HG03139 (cell line): Measurements from ENCODE around the gene IL1A.

Experiments used
- ATAC-seq: cut with Tn5 transposase; IDR thresholded peaks from one replicate; pipeline ENCODE4 v1.9.1; 2021; ENCODE audit not compliant: unreplicated experiment

Gene IL1A

DNA sequence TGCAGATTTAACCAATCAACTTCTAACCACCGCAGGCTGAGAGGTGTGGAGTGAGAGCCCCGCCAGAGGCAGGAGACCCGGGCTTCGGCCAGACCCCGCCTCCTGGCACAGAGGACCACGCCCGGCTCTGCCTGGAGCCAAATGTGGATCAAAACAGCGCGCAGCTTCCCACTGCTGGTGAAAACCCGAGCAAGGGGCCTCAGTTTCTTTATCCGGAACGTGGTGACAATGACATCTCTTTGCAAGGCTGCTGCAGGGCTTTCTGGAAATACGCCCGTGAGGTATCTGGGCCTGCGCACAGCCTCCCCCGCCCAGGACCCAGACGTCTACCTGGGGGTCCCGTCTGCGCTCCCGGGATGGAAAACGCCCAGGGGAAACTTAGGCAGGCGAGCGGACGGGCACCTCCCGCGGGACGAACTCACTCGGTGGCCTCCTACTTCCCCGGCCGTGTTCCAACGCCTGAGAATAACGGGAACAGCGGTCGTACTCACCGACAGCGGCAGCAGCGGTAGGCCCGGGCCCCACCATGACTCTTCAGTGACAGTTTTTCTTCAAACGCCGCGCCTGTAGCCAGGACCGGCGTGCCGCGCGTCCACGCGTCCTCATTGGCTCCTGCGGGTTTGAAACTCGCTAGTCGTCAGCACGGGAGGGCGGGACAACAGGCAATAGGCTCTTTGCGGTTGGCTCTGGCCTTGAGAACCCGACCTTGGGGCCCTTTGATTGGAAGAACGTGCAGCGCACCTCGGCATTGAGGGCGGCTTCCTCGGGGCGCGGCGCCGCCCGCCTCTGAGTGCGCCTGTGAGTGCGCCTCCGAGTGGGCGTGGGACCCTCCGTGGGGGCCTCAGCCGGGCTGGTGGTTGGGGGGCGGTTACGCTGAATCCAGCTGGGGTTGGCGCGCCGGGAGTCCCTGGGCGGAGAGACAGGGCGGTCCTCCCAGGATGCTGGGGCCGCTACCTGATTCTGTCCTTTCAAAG is 19.9 kb downstream of the IL1A start, which contains the start of gene CKAP2L:
Gene CKAP2L (minus strand): TSS at position 539 of the 974 bp plus-strand sequence. CDS start 11 bp downstream, at position 528.
- peak; percentile 96 for ATAC-seq

DNA sequence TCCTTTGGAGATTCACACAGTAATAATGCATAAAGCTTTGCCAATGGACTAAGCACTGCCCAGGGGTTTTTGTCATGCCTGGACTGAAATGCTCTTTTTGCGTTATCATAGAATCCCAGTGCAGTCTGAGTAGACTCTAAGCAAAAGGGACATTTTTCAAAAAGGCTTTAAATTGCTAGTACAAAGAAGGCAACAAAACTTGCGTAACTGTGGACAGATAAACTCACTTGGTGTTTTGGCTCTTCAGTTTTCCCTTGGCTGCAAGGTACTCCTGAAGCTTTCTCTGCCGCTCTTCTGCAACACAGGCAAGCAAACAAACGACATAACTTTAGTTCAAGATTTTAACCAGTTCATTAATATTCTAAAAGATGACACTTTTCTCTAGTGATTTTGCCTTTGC is 22.0 kb downstream of the IL1A start:
- ATAC-seq = no peak

DNA sequence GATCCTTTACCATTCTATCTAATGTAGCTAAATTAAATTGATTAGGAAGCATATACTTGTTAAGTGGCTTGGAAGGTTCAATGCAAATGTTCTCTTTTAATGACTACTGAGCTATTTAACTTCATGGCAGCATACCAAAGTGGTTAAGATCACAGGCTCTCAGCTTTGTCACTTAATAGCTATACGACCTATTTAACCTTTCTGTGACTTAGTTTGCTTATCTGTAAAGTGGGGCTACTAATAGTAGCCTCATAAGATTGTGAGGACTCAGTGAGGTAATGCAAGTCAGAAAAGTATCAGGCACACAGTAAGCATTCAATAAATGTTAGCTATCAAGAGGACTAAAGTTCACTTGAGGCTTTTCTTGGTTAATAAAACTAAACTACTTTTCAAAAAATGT is 24.1 kb downstream of the IL1A start:
- ATAC-seq = no peak

DNA sequence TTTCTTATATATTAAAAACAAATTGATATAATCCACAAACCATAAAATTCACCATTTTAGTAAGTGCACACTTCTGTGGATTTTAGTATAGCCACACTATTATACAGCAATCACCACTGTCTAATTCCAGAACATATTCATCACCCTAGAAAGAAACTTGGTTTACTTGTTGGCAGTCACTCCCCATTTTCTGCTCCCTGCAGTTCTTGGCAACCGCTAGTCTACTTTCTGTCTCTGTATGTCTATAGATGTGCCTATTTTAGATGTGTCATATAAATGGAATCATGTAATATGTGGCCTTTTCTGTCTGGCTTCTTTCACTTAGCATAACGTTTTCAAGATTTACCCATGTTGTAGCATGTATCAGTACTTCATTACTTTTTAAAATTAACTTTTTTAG is 25.6 kb downstream of the IL1A start:
- ATAC-seq = no peak

DNA sequence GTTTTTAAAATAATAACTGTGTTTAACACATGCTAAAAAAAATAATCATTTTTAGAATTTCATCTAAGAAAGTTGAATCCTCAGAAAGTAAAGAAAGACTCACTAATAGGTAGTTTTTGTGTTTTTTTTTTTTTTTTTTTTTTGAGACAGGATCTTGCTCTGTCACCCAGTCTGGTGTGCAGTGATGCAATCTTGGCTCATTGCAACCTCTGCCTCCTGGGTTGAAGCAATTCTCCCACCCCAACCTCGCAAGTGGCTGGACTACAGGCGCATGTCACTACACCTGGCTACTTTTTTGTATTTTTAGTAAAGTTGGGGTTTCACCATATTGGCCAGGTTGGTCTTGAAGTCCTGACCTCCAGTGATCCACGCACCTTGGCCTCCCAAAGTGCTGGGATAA is 27.0 kb downstream of the IL1A start:
- no peak for ATAC-seq

DNA sequence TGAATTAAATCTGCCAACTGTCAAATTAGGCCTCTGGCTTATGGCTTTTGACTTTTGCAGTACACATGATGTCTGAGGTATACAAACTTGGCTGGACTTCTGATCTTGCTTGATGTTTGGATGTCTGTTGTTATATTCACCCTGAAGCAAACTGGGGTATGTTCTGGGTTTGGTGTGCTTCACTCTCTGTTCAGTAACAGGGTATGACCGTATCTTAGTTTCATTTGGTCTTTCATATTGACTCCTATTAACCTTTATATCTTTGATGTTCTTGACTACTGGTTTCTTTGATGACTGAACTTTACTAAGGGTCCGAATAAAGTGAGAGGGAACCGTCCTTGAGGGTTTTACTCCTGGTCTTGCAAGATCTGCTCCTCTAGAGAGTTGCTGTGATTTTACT is 28.1 kb downstream of the IL1A start:
- no peak for ATAC-seq

DNA sequence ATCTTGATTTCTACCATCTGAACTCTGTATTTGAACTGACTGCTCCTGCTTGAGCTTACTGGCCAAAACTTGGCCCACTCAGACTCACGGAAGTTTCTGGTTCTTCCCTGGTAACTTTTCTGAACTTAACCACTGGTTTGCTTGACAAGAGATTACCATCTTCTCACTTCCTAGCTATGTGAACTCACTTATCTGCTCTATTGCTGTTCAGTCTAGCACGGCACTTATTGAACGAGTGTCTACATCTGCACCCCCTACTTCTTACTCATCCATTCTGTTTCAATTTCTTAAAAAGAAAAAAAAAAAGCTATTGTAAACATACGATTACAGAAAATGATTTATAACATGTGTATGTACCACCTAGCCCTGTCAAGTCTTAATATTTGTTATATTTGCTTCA is 28.8 kb downstream of the IL1A start:
- ATAC-seq = no peak

DNA sequence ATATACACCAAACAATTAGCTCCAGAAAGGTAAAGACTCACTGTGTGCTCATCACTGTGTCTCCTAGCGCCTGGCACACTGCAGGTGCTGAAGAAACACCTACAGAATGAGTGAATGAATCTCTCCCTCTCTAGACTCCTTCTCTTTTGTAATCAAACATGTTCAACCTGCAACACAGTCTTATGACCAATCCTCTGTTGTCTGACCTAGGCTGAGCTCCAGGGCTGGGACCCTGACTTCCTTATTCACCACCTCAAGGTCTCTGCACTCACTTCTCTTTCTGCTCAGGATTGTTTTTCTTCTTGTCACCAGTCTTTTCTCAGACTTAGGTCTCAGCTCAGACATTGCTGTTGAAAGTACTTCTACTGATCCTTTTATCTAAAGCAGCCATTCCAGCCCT is 29.7 kb downstream of the IL1A start:
- ATAC-seq = no peak

DNA sequence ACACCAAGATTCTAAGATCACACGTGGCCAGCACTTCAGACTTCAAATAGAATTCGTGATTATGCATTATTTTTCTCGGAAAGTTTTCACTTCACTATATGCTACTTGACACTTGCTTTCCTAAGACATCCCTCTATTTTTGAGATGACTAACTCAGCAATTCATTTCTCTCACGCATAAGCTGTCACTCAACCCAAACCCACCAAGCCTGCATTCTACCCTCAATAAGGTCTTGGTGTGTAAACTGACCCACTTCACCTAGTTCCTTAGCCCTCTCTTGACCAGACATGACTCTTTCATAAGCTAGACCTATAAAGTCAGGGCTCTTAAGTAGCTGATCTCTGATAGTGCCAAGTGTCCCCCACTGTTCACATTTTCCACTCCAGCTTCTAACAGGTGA is 31.6 kb downstream of the IL1A start:
- ATAC-seq = no peak

DNA sequence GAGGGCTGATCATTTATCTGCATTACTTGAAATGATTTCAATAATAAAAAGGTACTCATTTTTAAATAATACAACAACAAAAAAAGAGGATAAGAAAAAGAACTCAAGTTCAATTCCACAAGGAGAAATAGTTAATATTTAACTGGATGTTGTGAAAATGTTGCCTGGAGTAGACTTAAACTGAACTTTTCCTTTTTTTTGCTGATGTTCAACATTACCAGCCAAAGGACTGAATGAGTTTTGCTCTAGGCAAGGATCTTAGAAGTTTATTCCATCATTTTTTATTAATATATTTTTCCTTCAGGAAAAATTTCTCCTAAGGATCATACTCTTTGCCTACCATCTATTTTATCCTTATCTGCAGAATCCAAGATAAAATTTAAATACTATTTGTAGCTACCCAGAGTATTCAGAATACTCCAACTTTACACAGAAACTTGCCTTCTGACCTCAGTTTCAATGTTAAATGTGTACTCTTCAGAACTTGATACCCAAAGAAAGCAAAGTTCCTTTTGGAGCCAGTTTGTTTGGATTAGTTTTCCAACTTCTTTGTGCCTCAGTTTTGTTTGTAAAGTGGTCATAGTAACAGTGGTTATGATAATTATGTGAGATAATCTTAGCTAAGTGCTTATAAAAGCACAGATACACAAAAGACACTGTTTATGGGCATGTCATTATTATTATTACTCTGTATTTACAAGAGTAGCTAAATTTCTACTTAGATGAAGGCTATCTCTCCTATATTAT is 32.7 kb downstream of the IL1A start:
- no peak for ATAC-seq

DNA sequence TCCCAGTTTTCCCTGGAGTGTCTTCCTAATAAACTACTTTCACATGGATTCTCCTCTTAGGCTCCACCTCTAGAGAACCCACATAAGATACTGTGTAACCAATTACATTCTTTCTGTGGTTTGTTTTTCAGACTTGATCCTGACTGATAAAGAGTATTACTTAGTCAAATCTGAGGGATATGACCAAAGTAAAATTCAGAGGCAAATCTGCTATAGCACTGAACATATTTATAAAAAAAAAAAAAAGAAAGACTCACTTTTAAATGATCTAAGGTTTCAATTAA is 33.8 kb downstream of the IL1A start:
- ATAC-seq = no peak

DNA sequence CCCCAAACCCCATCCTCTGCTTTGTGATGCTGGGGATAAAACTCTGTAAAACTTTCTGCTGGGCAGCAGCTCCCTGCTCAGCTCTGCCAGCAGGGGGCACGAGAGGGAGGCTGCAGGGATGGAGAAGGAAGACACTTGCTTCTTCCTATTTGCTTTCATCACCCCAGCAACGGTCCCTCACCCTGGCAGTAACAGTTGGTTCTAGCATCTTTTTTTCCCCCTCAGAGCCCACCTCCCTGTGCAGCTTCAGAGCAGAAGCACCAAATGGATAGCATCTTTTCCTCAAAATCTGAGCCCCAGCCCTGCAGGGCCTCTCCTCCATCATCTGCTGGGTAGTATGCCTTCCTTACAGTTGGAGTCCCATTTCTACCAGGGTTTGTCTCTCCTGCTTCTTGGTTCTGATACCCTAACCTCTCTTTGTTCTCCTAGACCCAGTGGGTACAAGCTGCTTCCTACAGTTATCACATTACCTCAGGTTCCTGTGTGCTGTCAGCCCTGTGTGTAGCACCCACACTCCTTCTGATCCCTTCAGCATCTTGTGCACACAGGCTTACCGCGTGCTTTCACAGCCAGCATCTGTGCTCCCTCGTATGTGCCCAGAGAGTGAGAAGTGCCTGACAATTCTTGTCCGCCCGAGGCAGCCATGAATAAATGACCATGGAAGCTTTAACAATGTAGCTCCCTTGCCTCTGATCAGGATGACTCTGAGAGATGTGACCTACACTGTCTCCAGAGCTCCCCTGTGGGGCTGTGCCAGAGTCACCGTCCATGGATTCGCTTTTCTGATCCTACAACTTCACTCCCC is 34.3 kb downstream of the IL1A start:
- peak; percentile 65 for ATAC-seq

DNA sequence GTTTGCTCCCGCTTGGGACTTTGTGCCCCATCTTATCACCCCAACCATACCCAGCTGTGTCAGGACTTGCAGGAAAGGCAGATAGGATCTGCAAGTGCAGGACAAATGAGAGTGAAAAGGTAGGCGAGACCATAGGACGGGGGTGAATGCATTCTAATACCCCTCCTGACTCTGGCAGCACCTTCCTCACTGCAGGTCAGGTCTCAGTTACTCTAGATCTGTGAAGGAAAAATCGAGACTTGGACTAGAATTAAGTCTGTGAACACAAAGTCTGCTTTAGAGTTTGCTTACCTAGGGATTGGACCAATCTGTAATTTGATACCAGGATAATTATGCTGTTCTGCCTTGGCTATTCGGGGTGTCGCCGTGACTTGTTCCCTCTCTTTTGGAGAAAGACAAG is 43.8 kb downstream of the IL1A start:
- ATAC-seq = no peak

DNA sequence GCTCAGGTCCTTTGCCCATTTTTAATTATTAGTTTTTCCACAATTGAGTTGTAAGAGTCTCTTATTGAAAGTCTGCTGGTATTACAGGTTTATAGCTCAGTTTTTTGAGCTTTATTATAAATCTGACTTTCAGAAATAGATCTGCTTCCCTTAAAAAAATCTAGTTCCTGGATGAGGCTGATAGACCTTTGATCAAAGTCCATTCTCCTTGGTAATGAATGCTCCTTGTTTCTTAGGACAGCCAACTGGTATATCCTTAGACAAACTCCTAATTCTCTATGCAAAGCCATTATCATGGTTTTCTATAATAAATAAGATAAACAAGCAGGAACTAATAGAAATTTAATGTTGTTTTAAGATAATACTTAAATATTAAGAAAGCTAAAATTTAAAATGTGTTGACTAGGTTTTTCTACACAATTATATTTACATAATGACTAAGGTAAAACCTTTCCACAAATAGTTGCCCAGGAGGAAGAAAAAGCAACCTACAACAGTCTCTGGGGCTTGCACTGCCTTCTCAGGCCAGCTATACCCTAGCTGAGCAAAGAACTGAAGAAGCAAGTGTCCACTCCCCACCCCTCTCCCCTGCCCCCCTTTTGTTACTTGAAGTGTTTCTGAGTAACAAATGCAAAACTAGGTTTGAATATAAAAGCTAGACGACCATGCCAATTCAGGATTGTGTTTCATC is 46.6 kb downstream of the IL1A start:
- no peak for ATAC-seq

DNA sequence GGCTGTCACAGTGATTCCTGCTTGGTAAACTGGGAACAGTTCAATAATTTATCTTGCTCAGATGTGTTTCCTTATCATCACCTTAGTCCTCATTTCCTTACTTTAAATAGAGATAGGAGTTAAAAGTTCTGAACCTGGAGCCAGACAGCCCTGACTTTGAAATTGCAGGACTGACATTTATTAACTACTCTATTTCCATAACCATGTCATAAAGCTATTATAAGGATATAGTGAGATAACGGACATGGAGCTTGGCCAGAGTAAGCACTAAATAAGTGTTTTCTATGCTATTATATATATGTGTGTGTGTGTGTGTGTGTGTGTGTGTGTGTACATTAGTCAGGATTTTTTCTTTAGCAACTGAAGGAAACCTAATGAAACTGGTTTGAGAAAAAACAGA is 50.4 kb downstream of the IL1A start:
- ATAC-seq = no peak

DNA sequence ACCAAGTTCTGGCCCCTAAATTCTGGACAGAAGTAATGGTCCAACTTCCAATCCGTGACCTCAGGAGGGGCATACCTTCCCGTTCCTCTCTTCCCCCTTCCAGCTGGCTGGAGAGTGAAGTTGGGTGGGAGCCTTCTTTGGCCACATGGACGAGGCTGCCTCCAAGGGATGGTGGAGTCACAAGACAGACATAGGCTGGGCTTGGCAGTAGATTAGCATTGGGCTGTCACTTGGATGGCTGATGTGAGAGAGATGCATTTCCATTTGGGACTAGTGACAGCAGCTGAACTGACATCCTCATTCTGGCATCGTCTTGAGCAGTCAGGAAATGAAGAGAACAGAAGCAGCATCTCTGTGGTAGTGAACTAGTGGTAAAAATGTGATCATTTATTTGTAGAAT is 50.8 kb downstream of the IL1A start:
- no peak for ATAC-seq

DNA sequence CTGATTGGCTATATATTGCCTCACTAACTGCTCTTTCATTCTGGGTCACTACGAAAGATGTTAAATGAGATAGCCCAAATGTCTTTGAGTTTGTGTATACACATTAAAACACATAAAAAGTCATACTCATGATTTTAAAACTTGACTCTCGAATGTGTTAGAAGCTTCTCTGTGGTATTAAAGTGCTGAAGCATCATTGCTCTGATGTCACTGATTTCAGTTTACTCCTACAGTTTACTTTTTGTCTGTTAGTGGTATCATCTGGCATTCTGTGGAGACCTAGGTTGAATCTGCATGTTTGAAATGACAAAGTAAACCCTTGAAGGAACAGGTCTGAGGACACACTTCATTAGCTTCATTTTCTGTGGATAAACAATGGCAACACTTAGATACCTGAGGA is 52.8 kb downstream of the IL1A start:
- ATAC-seq = no peak

DNA sequence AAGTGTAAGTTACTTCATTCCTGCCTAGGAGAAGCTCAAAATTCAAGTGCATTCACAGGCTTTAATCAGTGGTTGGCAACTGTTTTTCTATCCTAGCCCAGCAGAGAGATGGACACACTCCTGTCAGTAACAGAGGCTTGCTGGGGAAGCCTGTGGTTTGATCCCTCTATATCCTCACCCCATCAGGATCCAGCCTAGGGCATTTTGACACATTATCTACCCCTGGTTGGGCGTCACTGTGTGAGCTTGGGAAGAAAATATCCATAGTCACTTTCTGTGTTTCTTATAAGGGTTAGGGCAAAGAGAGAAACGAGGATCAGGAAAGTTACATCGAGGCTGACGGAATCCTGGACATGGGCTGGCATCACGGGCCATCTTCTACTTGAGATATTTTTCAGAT is 53.5 kb downstream of the IL1A start:
- ATAC-seq = no peak

DNA sequence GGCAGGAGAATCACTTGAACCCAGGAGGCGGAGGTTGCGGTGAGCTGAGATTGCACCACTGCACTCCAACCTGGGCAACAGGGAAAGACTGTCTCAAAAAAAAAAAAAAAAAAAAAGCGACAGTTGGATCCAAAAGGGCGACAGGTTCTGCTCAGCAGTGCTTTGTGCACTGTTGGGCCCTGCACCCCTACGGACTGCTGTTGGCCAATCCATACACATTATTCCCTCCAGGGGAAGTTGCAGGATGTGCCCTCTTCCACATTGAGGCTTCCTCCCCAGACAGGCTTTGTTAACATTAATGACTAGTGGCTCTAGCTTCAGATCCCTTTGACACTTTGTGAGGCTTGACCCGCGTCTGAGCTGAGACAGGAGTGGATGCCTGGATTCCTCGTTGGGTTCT is 54.1 kb downstream of the IL1A start:
- ATAC-seq = no peak

DNA sequence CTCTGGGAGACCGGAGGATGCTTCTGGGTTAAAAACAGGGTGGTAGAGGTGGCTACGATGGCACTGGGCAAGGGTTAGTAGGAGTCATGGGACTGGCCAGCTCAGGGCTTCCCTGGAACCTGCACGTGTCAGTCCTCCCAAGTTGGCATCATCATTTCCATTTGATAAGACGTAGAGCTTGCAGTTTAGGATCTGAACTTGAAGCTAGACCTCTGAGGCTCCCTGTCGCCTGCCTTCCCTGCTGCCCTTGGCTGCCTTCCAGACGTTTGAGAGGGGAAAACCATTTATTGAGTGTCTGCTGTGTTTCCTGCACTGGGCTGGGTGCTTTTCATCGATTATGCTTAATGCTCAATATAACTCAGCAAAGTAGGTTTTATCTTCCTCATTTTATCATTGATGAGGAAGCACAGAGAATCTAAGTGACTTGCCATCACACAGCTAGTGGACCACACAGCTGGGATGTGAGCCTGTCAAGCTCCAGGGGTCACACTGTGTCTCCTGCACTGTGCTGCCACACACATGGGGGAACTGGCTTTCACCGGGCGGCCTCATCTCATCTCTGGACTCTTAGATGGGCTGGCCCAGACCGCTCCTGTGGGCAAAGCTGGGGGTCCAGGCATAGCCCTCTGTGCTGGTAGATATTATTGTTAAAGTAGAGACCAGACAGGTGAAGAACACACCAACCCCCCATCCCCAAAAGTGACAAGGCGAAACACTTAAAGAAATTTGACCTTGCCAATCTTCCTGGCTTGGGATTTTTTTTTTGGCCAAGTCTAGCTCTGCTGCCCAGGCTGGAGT is 55.7 kb downstream of the IL1A start:
- ATAC-seq = no peak
